ENCODE data around the gene CD83.

Gene CD83

GRCh38 chr6:14182916-14183315 lies 65.3 kb downstream of the CD83 start:
- DNase-seq (ENCODE audit: low read depth): no peak
- TF ChIP-seq, protein P1, sequence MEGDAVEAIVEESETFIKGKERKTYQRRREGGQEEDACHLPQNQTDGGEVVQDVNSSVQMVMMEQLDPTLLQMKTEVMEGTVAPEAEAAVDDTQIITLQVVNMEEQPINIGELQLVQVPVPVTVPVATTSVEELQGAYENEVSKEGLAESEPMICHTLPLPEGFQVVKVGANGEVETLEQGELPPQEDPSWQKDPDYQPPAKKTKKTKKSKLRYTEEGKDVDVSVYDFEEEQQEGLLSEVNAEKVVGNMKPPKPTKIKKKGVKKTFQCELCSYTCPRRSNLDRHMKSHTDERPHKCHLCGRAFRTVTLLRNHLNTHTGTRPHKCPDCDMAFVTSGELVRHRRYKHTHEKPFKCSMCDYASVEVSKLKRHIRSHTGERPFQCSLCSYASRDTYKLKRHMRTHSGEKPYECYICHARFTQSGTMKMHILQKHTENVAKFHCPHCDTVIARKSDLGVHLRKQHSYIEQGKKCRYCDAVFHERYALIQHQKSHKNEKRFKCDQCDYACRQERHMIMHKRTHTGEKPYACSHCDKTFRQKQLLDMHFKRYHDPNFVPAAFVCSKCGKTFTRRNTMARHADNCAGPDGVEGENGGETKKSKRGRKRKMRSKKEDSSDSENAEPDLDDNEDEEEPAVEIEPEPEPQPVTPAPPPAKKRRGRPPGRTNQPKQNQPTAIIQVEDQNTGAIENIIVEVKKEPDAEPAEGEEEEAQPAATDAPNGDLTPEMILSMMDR (IDR thresholded peaks at IDR 0.05; ENCODE audit: low read depth, low read length, missing control alignments): no peak
- no peak overlapping the region for H3K4me3 ChIP-seq (ENCODE audit: low read depth, low read length)
